Gastrocnemius medialis (tissue), 4 donors: ENCODE data around the gene SLC17A5.

ENCODE experiments used
- POLR2A ChIP-seq, 2 donors: fragments of 450-650 bp; IDR thresholded peaks; one replicate each; pipeline ENCODE4 v1.6.1; 2017; ENCODE audit warnings: antibody characterized with exemption in 2 of 2, mild to moderate bottlenecking in 2 of 2, moderate library complexity in 2 of 2
- TF ChIP-seq, protein P1 (sequence below), 5 experiments: fragments of 450-650 bp in 3 of 5; fragments of 200-600 bp in 2 of 5; sonication (generic) in 2 of 5; IDR thresholded peaks in 4 of 5; conservative IDR thresholded peaks in 1 of 5; 1 replicate in 4 of 5; 2 replicates in 1 of 5; pipeline ENCODE4 v1.5.1; 2016 to 2019; ENCODE audit warnings: antibody characterized with exemption in 5 of 5, mild to moderate bottlenecking in 3 of 5, moderate library complexity in 3 of 5

DNA sequence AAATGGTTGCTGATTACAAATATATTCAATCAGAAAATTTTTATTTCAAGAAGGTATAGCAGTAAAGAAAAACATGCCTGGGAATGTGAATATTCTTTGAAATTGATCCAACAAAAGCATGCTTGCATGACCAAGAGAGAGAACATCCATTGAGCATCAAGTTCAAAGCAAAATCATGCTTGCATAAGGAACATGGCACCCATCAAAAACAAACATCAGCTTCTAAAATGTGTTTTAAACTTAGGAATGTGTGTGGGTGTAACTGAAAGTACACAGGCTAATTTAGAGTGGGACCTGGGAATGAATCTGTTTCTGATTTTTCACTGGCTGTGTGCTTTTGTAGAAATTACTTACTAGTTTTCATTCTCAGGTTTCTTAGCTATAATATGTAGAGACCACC is 5.6 kb downstream of the SLC17A5 start:
- TF ChIP-seq, protein P1, sequence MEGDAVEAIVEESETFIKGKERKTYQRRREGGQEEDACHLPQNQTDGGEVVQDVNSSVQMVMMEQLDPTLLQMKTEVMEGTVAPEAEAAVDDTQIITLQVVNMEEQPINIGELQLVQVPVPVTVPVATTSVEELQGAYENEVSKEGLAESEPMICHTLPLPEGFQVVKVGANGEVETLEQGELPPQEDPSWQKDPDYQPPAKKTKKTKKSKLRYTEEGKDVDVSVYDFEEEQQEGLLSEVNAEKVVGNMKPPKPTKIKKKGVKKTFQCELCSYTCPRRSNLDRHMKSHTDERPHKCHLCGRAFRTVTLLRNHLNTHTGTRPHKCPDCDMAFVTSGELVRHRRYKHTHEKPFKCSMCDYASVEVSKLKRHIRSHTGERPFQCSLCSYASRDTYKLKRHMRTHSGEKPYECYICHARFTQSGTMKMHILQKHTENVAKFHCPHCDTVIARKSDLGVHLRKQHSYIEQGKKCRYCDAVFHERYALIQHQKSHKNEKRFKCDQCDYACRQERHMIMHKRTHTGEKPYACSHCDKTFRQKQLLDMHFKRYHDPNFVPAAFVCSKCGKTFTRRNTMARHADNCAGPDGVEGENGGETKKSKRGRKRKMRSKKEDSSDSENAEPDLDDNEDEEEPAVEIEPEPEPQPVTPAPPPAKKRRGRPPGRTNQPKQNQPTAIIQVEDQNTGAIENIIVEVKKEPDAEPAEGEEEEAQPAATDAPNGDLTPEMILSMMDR (IDR thresholded peaks at IDR 0.05 in 4 of 5, conservative IDR thresholded peaks at IDR 0.05 in 1 of 5) = no peak
- TF ChIP-seq POLR2A (IDR thresholded peaks at IDR 0.05) = no peak
